HepG2 (cell line): ENCODE measurements around the gene ARAP1. TPM values are rescaled to one million over a fixed set of nuclear protein-coding genes. Genes with fewer than 3 reads are reported as not detected.

Experiments
- ATAC-seq: fragments of 200-7000 bp; cut with Tn5 transposase; 3 replicates; pipeline ENCODE4 v1.9.1; 2020; ENCODE audit warnings: mild to moderate bottlenecking, moderate library complexity
- BruUV-seq: library from RNA; stranded (reverse); fragments of 400-500 nt; replicated peaks from 2 replicates; lab custom pipeline; 2021; lab: Mats Ljungman, UMichigan
- CTCF ChIA-PET: fragments of 300-600 bp; formaldehyde crosslinking; extraction: SDS; loops from one replicate; lab custom pipeline; 2021; ENCODE audit warnings: low total read pairs, inconsistent platforms, low intra/inter-chr PET ratio; lab: Yijun Ruan, JAX
- POLR2A ChIA-PET: fragments of 350-600 bp; sonication (Branson Sonifier 250); formaldehyde crosslinking; loops from one replicate; lab custom pipeline; 2020; ENCODE audit warnings: antibody characterized with exemption, inconsistent platforms; lab: Yijun Ruan, JAX
- DNase-seq: peaks from one replicate; pipeline ENCODE4 v3.0.0-alpha.2; 2015; ENCODE audit warnings: low spot score
- FAIRE-seq: peaks from 3 replicates; lab custom pipeline; 2011; peaks lifted over from hg19 to GRCh38; lab: Jason Lieb, UNC
- H2AFZ ChIP-seq: one replicate; pipeline ENCODE4 v1.6.1; 2011; ENCODE audit warnings: low read length, inconsistent platforms
- H3K27ac ChIP-seq: fragments of 300-600 bp; 3 replicates; pipeline ENCODE4 v1.8.0; 2011; ENCODE audit warnings: mixed run types, mild to moderate bottlenecking, mixed read lengths, low read length, inconsistent platforms; ENCODE audit not compliant: insufficient read depth; ENCODE audit errors: extremely low read length
- H3K27me3 ChIP-seq, 2 experiments: fragments of 200-600 bp in 1 of 2; 2 replicates in 1 of 2; 3 replicates in 1 of 2; pipeline versions ENCODE4 v1.6.0 to v1.8.0; 2011; ENCODE audit warnings: low read length in 2 of 2, mild to moderate bottlenecking in 2 of 2, moderate library complexity in 2 of 2, inconsistent platforms in 1 of 2; ENCODE audit not compliant: insufficient read depth in 2 of 2, control insufficient read depth in 1 of 2
- H3K36me3 ChIP-seq, 2 experiments: fragments of 200-600 bp in 1 of 2; replicated peaks in 1 of 2; 2 replicates in 1 of 2; 3 replicates in 1 of 2; pipeline versions ENCODE4 v1.5.1 to v1.8.0; 2011; ENCODE audit warnings: low read length in 2 of 2, inconsistent platforms in 1 of 2; ENCODE audit not compliant: insufficient read depth in 2 of 2, control insufficient read depth in 1 of 2
- H3K4me1 ChIP-seq: 2 replicates; pipeline ENCODE4 v1.5.1; 2012; ENCODE audit warnings: low read length, inconsistent platforms; ENCODE audit not compliant: insufficient read depth
- H3K4me2 ChIP-seq: 2 replicates; pipeline ENCODE4 v1.6.0; 2011; ENCODE audit warnings: low read depth, low read length, inconsistent platforms
- H3K4me3 ChIP-seq, 3 experiments: fragments of 200-600 bp in 1 of 3; sonication (generic), shearing (Covaris generic) in 1 of 3; replicated peaks in 1 of 3; 2 replicates each; pipeline ENCODE4 v1.5.1; 2011 to 2016; ENCODE audit warnings: low read length in 3 of 3, inconsistent platforms in 2 of 3, low read depth in 2 of 3, mild to moderate bottlenecking in 2 of 3, control low read depth in 1 of 3, mixed read lengths in 1 of 3; ENCODE audit not compliant: insufficient read depth in 1 of 3
- H3K79me2 ChIP-seq: one replicate; pipeline ENCODE4 v1.6.1; 2011; ENCODE audit warnings: low read length, inconsistent platforms; ENCODE audit not compliant: insufficient read depth
- H3K9ac ChIP-seq: 2 replicates; pipeline ENCODE4 v1.6.0; 2011; ENCODE audit warnings: mild to moderate bottlenecking, low read depth, low read length, inconsistent platforms; ENCODE audit not compliant: insufficient read depth
- H3K9me3 ChIP-seq: 2 replicates; pipeline ENCODE4 v1.5.1; 2012; ENCODE audit warnings: mild to moderate bottlenecking, low read length
- H4K20me1 ChIP-seq: 2 replicates; pipeline ENCODE4 v1.6.0; 2011; ENCODE audit warnings: inconsistent platforms, mild to moderate bottlenecking, low read length, moderate library complexity; ENCODE audit not compliant: insufficient read depth
- E2F1 ChIP-seq: sonication (generic); formaldehyde crosslinking; IDR thresholded peaks from 2 replicates; pipeline ENCODE4 v1.5.0; 2020; ENCODE audit warnings: missing genetic modification reagents
- EZH2 ChIP-seq: conservative IDR thresholded peaks from 2 replicates; pipeline ENCODE4 v1.6.1; 2012; ENCODE audit warnings: mild to moderate bottlenecking, low read depth, low read length, moderate library complexity
- NFKB2 ChIP-seq: sonication (generic); formaldehyde crosslinking; IDR thresholded peaks from 2 replicates; pipeline ENCODE4 v1.4.0; 2020; ENCODE audit warnings: missing genetic modification reagents, borderline replicate concordance
- NONO ChIP-seq, 2 experiments: fragments of 450-650 bp in 1 of 2; sonication (generic) in 1 of 2; formaldehyde crosslinking in 1 of 2; IDR thresholded peaks in 1 of 2; conservative IDR thresholded peaks in 1 of 2; 2 replicates each; pipeline versions ENCODE4 v1.6.1 to v1.8.0; 2017 to 2022; ENCODE audit warnings: mild to moderate bottlenecking in 1 of 2, missing genetic modification reagents in 1 of 2, moderate library complexity in 1 of 2
- ZBTB3 ChIP-seq: sonication (generic); formaldehyde crosslinking; IDR thresholded peaks from 2 replicates; pipeline ENCODE4 v1.4.0; 2020; ENCODE audit warnings: low read depth, mild to moderate bottlenecking, moderate library complexity, missing genetic modification reagents, borderline replicate concordance
- ZMYM2 ChIP-seq: sonication (generic); formaldehyde crosslinking; IDR thresholded peaks from 2 replicates; pipeline ENCODE4 v1.8.0; 2022; ENCODE audit warnings: mild to moderate bottlenecking, missing genetic modification reagents
- ZNF18 ChIP-seq: sonication (generic); formaldehyde crosslinking; IDR thresholded peaks from 2 replicates; pipeline ENCODE4 v1.8.0; 2022; ENCODE audit warnings: mild to moderate bottlenecking, missing genetic modification reagents; ENCODE audit not compliant: insufficient replicate concordance
- WGBS: methylation state at CpG from one replicate; pipeline ENCODE4 v1.1.6; 2017; ENCODE audit warnings: low lambda C conversion rate; 5-methylcytosine and 5-hydroxymethylcytosine counted together
- in situ Hi-C: cut with HindIII; loops from 2 replicates; pipeline ENCODE4 v1.10.0; 2017; ENCODE audit warnings: low pct_unique_long_range_greater_than_20kb; ENCODE audit not compliant: extremely low pct_ligation_motif_present
- intact Hi-C: fragments of 100-400 bp; cut with micrococcal nuclease; formaldehyde crosslinking; loops from one replicate; pipeline ENCODE4 v1.10.0; 2022; ENCODE audit not compliant: unreplicated experiment
- polyA plus RNA-seq, 8 experiments: library from polyadenylated mRNA; depleted of rRNA in 3 of 8; stranded (reverse) in 7 of 8; unstranded in 1 of 8; fragments of >200 nt; fragmentation: Illumina TruSeq in 4 of 8; extraction: Trizol in 4 of 8; gene quantifications; 2 replicates each; pipeline versions ENCODE4 v1.2.1 to v1.2.3, GENCODE V29; 2011 to 2016; ENCODE audit warnings: low read depth in 4 of 8, missing spikeins in 1 of 8, mixed read lengths in 1 of 8; ENCODE audit not compliant: insufficient read depth in 1 of 8
- total RNA-seq, 5 experiments: library from RNA; depleted of rRNA; stranded (reverse); fragments of >200 nt; fragmentation: Illumina TruSeq; extraction: Trizol; gene quantifications; 2 replicates each; pipeline ENCODE4 v1.2.3, GENCODE V29; 2016; ENCODE audit warnings: low read depth in 1 of 5

Gene ARAP1
- total and polyA plus RNA-seq, 2 of the 13 experiments (the other 11 are each of a cell fraction or from before 2014, with no cell fraction given): 43.2 to 55.5 TPM

- TF ChIP-seq ZBTB3 (CRISPR knock-in tag): no peak
- TF ChIP-seq NFKB2 (CRISPR knock-in tag): no peak
- no peak for TF ChIP-seq NONO (IDR thresholded peaks at IDR 0.05)
- no peak for TF ChIP-seq NONO (CRISPR knock-in tag; conservative IDR thresholded peaks at IDR 0.05)
- TF ChIP-seq ZNF18 (CRISPR knock-in tag): no peak
- TF ChIP-seq ZMYM2: no peak
Observed at GRCh38 chr11:72642043-72642883, 109.9 kb downstream of the ARAP1 start (continued).

- TF ChIP-seq E2F1: no peak
- peak; percentile 73; the same call in 1 of the 2 replicates for TF ChIP-seq EZH2
- TF ChIP-seq, all 625 proteins: peak for 1
- no peak for ATAC-seq
- H3K4me1 ChIP-seq: peaks cover 8% of the 10 kb centered on the region; the same call in 1 of the 2 replicates
- BruUV-seq: no TSS peak
- H3K4me3 ChIP-seq: peak overlapping the region in 1 of 3 experiments; percentile 28; a peak in 1 of 6 replicates
- in situ Hi-C loops (loop anchor here (5.0 kb wide), 1 partner anchor 44 kb away; no protein-coding TSS in a partner anchor), intact Hi-C loops (loop anchor here (2.0 kb wide), 1 partner anchor 43 kb away; no protein-coding TSS in a partner anchor)
- no peak overlapping the region for H2AFZ ChIP-seq
- no peak overlapping the region for H3K9ac ChIP-seq
- no peaks in the 10 kb centered on the region for H4K20me1 ChIP-seq
- DNase-seq: no peak
- no peaks in the 10 kb centered on the region for H3K79me2 ChIP-seq
- ChIA-PET POLR2A (no interaction called here), CTCF (interaction anchor here (3.3 kb wide), 1 partner anchor 52 kb away, joined by 29 read pairs; no protein-coding TSS in a partner anchor)
- WGBS: 0% methylated on average over 6 of the region's 12 CpGs
- no peaks in the 10 kb centered on the region for H3K36me3 ChIP-seq
- peaks cover 19 to 59% of the 10 kb centered on the region in 2 experiments; a peak in 4 of 5 replicates for H3K27me3 ChIP-seq
- no peaks in the 10 kb centered on the region for H3K9me3 ChIP-seq
- no peak overlapping the region for H3K27ac ChIP-seq
- peak overlapping the region; percentile 47; the same call in 1 of the 2 replicates for H3K4me2 ChIP-seq
- no peak for FAIRE-seq
Observed at GRCh38 chr11:72641522-72642042, 110.6 kb downstream of the ARAP1 start.
